Neuronal stem cell (in vitro differentiated cells): ENCODE data around the gene NXPH1. TPM values are rescaled to one million over a fixed set of nuclear protein-coding genes. Genes with fewer than 3 reads are reported as not detected.

Experiments
- DNase-seq: peaks from one replicate; pipeline ENCODE4 v3.0.0-alpha.2; 2013; ENCODE audit warnings: low spot score
- H2AFZ ChIP-seq: one replicate; pipeline ENCODE4 v1.6.1; 2013; ENCODE audit warnings: mild to moderate bottlenecking, low read length, inconsistent platforms
- H2AK5ac ChIP-seq: 2 replicates; pipeline ENCODE4 v1.6.1; 2013; ENCODE audit warnings: low read depth, mild to moderate bottlenecking, inconsistent platforms, low read length, moderate library complexity, mixed read lengths
- H2BK120ac ChIP-seq: 2 replicates; pipeline ENCODE4 v1.6.1; 2013; ENCODE audit warnings: low read depth, mild to moderate bottlenecking, inconsistent platforms, low read length, moderate library complexity, mixed read lengths
- H2BK12ac ChIP-seq: one replicate; pipeline ENCODE4 v1.6.1; 2013; ENCODE audit warnings: low read length, inconsistent platforms
- H2BK15ac ChIP-seq: 2 replicates; pipeline ENCODE4 v1.6.1; 2013; ENCODE audit warnings: mild to moderate bottlenecking, low read length, inconsistent platforms, mixed read lengths
- H2BK5ac ChIP-seq: one replicate; pipeline ENCODE4 v1.6.1; 2013; ENCODE audit warnings: inconsistent platforms, mild to moderate bottlenecking, low read length, moderate library complexity
- H3K14ac ChIP-seq: one replicate; pipeline ENCODE4 v1.6.1; 2013; ENCODE audit warnings: low read length, inconsistent platforms
- H3K18ac ChIP-seq: 2 replicates; pipeline ENCODE4 v1.6.1; 2013; ENCODE audit warnings: low read length, inconsistent platforms
- H3K23ac ChIP-seq: 2 replicates; pipeline ENCODE4 v1.6.1; 2013; ENCODE audit warnings: low read depth, mild to moderate bottlenecking, mixed read lengths, low read length, inconsistent platforms; ENCODE audit not compliant: poor library complexity
- H3K27ac ChIP-seq: replicated peaks from 3 replicates; pipeline ENCODE4 v1.5.1; 2013; ENCODE audit warnings: low read length, inconsistent platforms
- H3K27me3 ChIP-seq, 3 experiments: 2 replicates each; pipeline ENCODE4 v1.6.1; 2013; ENCODE audit warnings: low read length in 3 of 3, mild to moderate bottlenecking in 2 of 3, inconsistent platforms in 1 of 3, low read depth in 1 of 3, mixed read lengths in 1 of 3, moderate library complexity in 1 of 3; ENCODE audit not compliant: control insufficient read depth in 3 of 3, insufficient read depth in 3 of 3
- H3K36me3 ChIP-seq, 2 donors: replicated peaks in 1 of 2; 2 replicates each; pipeline ENCODE4 v1.6.1; 2013; ENCODE audit warnings: low read length in 2 of 2; ENCODE audit not compliant: control insufficient read depth in 2 of 2, insufficient read depth in 2 of 2
- H3K4ac ChIP-seq: 2 replicates; pipeline ENCODE4 v1.6.1; 2013; ENCODE audit warnings: inconsistent platforms, mild to moderate bottlenecking, low read length, moderate library complexity
- H3K4me1 ChIP-seq, 2 donors: 1 replicate in 1 of 2; 2 replicates in 1 of 2; pipeline ENCODE4 v1.6.1; 2013; ENCODE audit warnings: low read length in 2 of 2, low read depth in 1 of 2; ENCODE audit not compliant: control insufficient read depth in 2 of 2, insufficient read depth in 1 of 2
- H3K4me2 ChIP-seq: one replicate; pipeline ENCODE4 v1.6.1; 2013; ENCODE audit warnings: mild to moderate bottlenecking, low read length, inconsistent platforms; ENCODE audit not compliant: insufficient read depth, poor library complexity, severe bottlenecking
- H3K4me3 ChIP-seq, 2 donors: 2 replicates each; pipeline ENCODE4 v1.5.1; 2013; ENCODE audit warnings: low read length in 2 of 2, mild to moderate bottlenecking in 2 of 2, inconsistent platforms in 1 of 2, moderate library complexity in 1 of 2
- H3K79me1 ChIP-seq: one replicate; pipeline ENCODE4 v1.6.1; 2013; ENCODE audit warnings: low read depth, mild to moderate bottlenecking, inconsistent platforms, low read length, moderate library complexity
- H3K9ac ChIP-seq: one replicate; pipeline ENCODE4 v1.6.1; 2013; ENCODE audit warnings: mild to moderate bottlenecking, low read depth, low read length, inconsistent platforms; ENCODE audit not compliant: poor library complexity
- H3K9me3 ChIP-seq, 2 donors: replicated peaks in 1 of 2; 2 replicates each; pipeline versions ENCODE3 to v1.6.1; 2013; ENCODE audit warnings: low read length in 2 of 2, mild to moderate bottlenecking in 2 of 2, inconsistent platforms in 1 of 2, low read depth in 1 of 2, mixed read lengths in 1 of 2, moderate library complexity in 1 of 2; ENCODE audit not compliant: control insufficient read depth in 2 of 2, insufficient read depth in 1 of 2
- H4K8ac ChIP-seq: one replicate; pipeline ENCODE4 v1.6.1; 2013; ENCODE audit warnings: low read depth, mild to moderate bottlenecking, inconsistent platforms, low read length, moderate library complexity
- H4K91ac ChIP-seq: one replicate; pipeline ENCODE4 v1.6.1; 2013; ENCODE audit warnings: low read length, low read depth, mild to moderate bottlenecking, inconsistent platforms; ENCODE audit not compliant: poor library complexity
- WGBS, 2 donors: extraction: QIAGEN DNeasy Blood & Tissue Kit; methylation state at CpG; one replicate each; pipeline ENCODE4 v1.1.7; 2013; ENCODE audit warnings: missing lambda C conversion rate in 2 of 2, mixed read lengths in 1 of 2; ENCODE audit not compliant: insufficient read length in 2 of 2, insufficient replicate concordance in 1 of 2; ENCODE audit errors: extremely low coverage in 2 of 2; 5-methylcytosine and 5-hydroxymethylcytosine counted together
- polyA plus RNA-seq, 2 experiments: library from polyadenylated mRNA; stranded (reverse); fragments of 200-250 nt; gene quantifications; one replicate each; pipeline ENCODE4 v1.2.3, GENCODE V29; 2013

Gene NXPH1
- 0.01 TPM for polyA plus RNA-seq (2013, experiment 1 of 2)
- polyA plus RNA-seq (2013, experiment 2 of 2), result not detected

DNA sequence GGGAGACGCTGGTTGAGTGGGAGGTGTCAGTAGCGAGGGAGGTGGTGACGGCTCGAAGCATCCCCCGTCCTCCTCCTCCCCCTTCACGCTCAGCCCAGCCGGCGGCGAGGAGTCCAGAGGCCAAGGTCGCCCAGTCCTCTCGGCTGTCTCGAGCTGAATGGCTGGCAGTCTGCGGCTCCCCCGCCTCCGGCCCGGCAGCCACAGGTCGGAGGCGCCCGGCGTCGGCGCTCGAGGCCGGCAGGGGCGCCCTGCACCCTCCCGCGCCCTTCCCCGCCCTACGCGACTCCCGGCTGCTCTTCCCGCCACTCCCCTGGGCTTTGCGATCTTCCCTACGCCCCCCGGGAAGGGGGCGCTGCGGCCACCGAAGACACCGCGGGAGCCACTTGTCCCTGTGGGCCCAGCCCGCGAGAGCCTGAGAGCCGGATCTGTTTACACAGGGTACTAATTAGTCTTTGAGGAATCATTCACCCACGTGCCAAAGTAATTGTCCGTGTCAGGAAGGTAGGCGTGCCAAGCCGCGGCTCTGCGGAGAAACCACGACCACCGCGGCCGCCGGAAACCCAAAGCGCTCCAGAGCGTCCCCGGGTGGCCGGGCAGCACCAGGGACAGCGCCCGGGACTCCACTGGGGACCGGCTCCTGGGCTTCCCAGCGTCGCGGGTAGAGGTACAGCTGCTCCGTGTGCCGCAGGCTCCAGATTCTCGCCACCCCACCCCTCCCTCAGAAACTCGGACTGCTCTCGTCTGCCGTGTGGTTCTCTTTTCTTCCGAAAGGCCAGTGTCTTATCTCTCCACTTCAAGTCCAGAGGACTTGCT is at the start of gene NXPH1:
TSS of gene NXPH1 (plus strand) at position 133 of the 813 bp plus-strand sequence.
- no peak within 1 kb of the TSS for H3K27ac ChIP-seq
- peak within 1 kb of the TSS; percentile 63 for H3K14ac ChIP-seq
- H3K9me3 ChIP-seq, result peaks cover 4% of the 10 kb centered on the region in 2 donors
- no peaks in the 10 kb centered on the region for H3K36me3 ChIP-seq
- no peaks in the 10 kb centered on the region for H3K79me1 ChIP-seq
- H3K4me2 ChIP-seq, result peak within 1 kb of the TSS; percentile 78
- H3K23ac ChIP-seq, result peak within 1 kb of the TSS; percentile 94
- H2BK120ac ChIP-seq, result no peak within 1 kb of the TSS
- no peak within 1 kb of the TSS for H2BK15ac ChIP-seq
- H3K4me1 ChIP-seq, result peaks cover 0 to 10% of the 10 kb centered on the region in 2 donors
- no peak within 1 kb of the TSS for H3K9ac ChIP-seq
- peak within 1 kb of the TSS; percentile 63 for H2AFZ ChIP-seq
- peak; percentile 69 for DNase-seq
- peak within 1 kb of the TSS; percentile 75 for H3K18ac ChIP-seq
- peaks cover 23 to 84% (median 66%) of the 10 kb centered on the region in 3 experiments for H3K27me3 ChIP-seq
- no peak within 1 kb of the TSS for H4K91ac ChIP-seq
- no CpG with 5 or more reads among the region's 71 CpGs for WGBS, 2 donors
- no peak within 1 kb of the TSS for H2BK5ac ChIP-seq
- H2BK12ac ChIP-seq, result no peak within 1 kb of the TSS
- H3K4me3 ChIP-seq, result peak within 1 kb of the TSS; percentile 11 to 63
- H4K8ac ChIP-seq, result no peak within 1 kb of the TSS
- no peak within 1 kb of the TSS for H3K4ac ChIP-seq
- H2AK5ac ChIP-seq, result no peak within 1 kb of the TSS

DNA sequence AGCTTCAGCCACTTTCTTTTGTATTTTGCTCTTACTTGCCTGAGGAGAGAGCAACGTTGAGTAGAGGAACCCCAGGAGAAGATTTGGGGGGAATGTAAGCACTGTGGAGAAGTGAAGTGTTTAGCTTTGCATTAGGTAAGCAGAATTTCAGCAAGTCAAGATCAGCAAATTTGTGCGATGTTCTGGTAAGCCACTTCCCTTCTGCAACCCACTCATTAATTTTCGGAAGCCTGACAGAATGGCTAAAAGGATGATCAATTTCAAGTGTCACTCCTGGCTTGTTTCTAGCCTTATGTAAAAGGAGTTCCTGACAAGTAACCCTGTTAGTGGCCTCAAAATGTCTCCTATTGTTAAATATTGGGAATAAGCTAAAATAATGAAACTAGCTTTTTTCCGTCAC is 48.5 kb upstream of the NXPH1 start:
- Histone ChIP-seq H3K4me1 (peaks cover 4 to 23% of the 10 kb centered on the region in 2 donors), H3K9me3 (no peaks in the 10 kb centered on the region), H3K4ac (no peak overlapping the region), H4K8ac (no peak overlapping the region), H3K18ac (no peak overlapping the region), H3K14ac (no peak overlapping the region), H3K4me3 (no peak overlapping the region), H3K36me3 (no peaks in the 10 kb centered on the region), H3K27me3 (no peaks in the 10 kb centered on the region), H2BK15ac (no peak overlapping the region), H2AFZ (no peak overlapping the region), H3K79me1 (no peaks in the 10 kb centered on the region), H2BK120ac (no peak overlapping the region), H3K23ac (no peak overlapping the region), H2BK12ac (no peak overlapping the region), H4K91ac (no peak overlapping the region), H3K4me2 (no peak overlapping the region), H3K9ac (no peak overlapping the region), H2AK5ac (no peak overlapping the region), H2BK5ac (no peak overlapping the region), H3K27ac (no peak overlapping the region)
- DNase-seq, result no peak
- WGBS, 2 donors, result no CpG with 5 or more reads among the region's 4 CpGs

DNA sequence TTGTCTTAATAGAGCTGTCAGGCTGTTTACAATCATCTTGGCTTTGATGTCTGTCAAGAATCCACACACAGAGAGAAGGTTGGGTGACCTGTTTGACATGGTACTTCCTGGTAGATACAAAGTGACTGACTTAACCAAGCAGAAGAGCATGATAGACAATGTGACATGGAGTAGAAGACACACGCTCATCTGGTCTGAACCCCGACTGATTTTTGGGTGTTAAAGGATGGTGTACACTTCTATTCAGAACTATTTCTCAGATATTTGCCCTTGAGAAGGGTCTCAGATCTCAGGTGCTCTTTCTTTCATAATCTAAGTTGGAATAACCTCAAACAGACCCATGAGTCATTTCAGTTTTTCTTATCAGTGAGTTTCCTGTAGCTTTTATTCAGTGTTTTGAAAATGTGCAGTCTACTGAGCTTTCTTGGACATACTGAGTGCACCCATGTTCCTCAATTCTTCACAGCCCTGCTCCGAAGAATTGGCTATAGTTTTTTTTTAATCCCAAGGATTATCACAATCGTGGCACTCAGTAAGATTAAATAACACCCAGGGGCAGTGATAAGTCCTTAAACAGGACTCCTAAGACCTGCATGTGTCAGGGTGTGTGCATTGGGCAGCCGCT is 46.4 kb upstream of the NXPH1 start:
- Histone ChIP-seq H3K27ac (no peak overlapping the region), H2AK5ac (no peak overlapping the region), H2BK120ac (no peak overlapping the region), H3K9me3 (no peaks in the 10 kb centered on the region), H3K4ac (no peak overlapping the region), H3K14ac (no peak overlapping the region), H3K27me3 (no peaks in the 10 kb centered on the region), H2AFZ (peak overlapping the region; percentile 3), H2BK5ac (no peak overlapping the region), H3K79me1 (no peaks in the 10 kb centered on the region), H2BK15ac (no peak overlapping the region), H3K36me3 (no peaks in the 10 kb centered on the region), H4K91ac (no peak overlapping the region), H3K4me3 (no peak overlapping the region), H3K23ac (no peak overlapping the region), H4K8ac (no peak overlapping the region), H3K9ac (no peak overlapping the region), H2BK12ac (no peak overlapping the region), H3K4me1 (peaks cover 6 to 13% of the 10 kb centered on the region in 2 donors), H3K18ac (no peak overlapping the region), H3K4me2 (no peak overlapping the region)
- whole genome bisulfite sequencing, 2 donors, result no CpG with 5 or more reads among the region's 5 CpGs
- DNase-seq, result no peak

DNA sequence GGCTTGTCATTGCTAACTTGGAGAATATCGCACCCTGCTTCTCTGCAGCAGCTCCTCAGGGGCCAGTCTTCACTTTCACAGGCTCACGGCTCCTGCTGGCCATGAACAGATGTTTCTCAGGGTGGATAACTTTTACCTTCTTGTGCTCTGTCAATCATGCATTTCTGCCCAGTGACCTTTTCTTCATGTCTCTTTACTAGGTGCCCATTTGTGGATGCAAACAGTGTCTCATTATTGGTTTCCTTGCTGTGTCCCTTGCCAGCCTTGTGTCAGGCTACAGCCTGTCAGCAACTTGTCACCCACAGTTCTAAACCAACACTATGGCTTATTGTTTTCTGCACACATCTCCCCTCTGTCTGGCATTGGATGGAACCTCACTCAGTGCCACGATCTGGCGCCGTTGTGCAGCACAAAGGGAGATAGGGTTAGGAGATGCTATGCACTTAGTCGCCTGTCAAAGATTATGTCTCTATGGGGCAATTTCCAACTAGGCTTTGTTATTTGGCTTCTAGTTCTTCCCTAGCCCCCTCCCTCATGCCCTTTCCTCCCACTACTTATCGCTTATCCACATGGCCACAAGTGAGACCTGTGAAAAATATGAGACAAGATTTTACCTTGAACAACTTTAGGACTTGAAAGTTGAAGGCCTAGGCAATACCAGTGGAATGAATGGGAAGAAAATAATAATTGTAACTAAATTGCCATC is 45.7 kb upstream of the NXPH1 start:
- Histone ChIP-seq H3K23ac (no peak overlapping the region), H3K4me1 (peaks cover 6 to 10% of the 10 kb centered on the region in 2 donors), H4K91ac (no peak overlapping the region), H3K36me3 (no peaks in the 10 kb centered on the region), H2AK5ac (no peak overlapping the region), H3K9me3 (no peaks in the 10 kb centered on the region), H3K79me1 (no peaks in the 10 kb centered on the region), H3K18ac (no peak overlapping the region), H3K27me3 (no peaks in the 10 kb centered on the region), H3K14ac (no peak overlapping the region), H2AFZ (peak overlapping the region; percentile 3), H3K4ac (no peak overlapping the region), H2BK12ac (no peak overlapping the region), H2BK120ac (no peak overlapping the region), H3K4me2 (no peak overlapping the region), H4K8ac (no peak overlapping the region), H2BK5ac (no peak overlapping the region), H3K4me3 (no peak overlapping the region), H3K9ac (no peak overlapping the region), H2BK15ac (no peak overlapping the region), H3K27ac (no peak overlapping the region)
- no CpG with 5 or more reads among the region's 7 CpGs for WGBS, 2 donors
- DNase-seq, result no peak
